Tibial nerve (tissue), 4 donors: ENCODE data around the gene BACH2. TPM values are rescaled to one million over a fixed set of nuclear protein-coding genes. Genes with fewer than 3 reads are reported as not detected.

Experiments
- DNase-seq, 2 donors: peaks; one replicate each; pipeline ENCODE4 v3.0.0-alpha.2; 2019; ENCODE audit warnings: low spot score in 2 of 2
- H3K27ac ChIP-seq, 4 donors: fragments of 200-600 bp; sonication (generic) in 3 of 4; one replicate each; pipeline ENCODE4 v1.5.1; 2017 to 2019; ENCODE audit warnings: mild to moderate bottlenecking in 1 of 4
- H3K27me3 ChIP-seq, 2 donors: fragments of 200-600 bp; sonication (generic) in 1 of 2; one replicate each; pipeline versions ENCODE4 v1.5.1 to v1.6.0; 2017 to 2019
- H3K36me3 ChIP-seq, 3 donors: fragments of 200-600 bp; sonication (generic); one replicate each; pipeline ENCODE4 v1.5.1; 2018 to 2019
- H3K4me1 ChIP-seq, 4 donors: fragments of 200-600 bp; sonication (generic) in 3 of 4; one replicate each; pipeline ENCODE4 v1.5.1; 2017 to 2019
- H3K4me3 ChIP-seq, 4 donors: fragments of 200-600 bp; sonication (generic) in 3 of 4; one replicate each; pipeline ENCODE4 v1.5.1; 2017 to 2019; ENCODE audit warnings: mild to moderate bottlenecking in 1 of 4, moderate library complexity in 1 of 4
- H3K9me3 ChIP-seq, 4 donors: fragments of 200-600 bp; sonication (generic) in 3 of 4; one replicate each; pipeline ENCODE4 v1.5.1; 2017 to 2019
- EP300 ChIP-seq, 2 donors: sonication (generic); formaldehyde crosslinking; IDR thresholded peaks; one replicate each; pipeline ENCODE4 v1.6.1; 2017; ENCODE audit warnings: antibody characterized with exemption in 2 of 2, mild to moderate bottlenecking in 1 of 2
- POLR2A ChIP-seq, 2 donors: fragments of 450-650 bp; IDR thresholded peaks; one replicate each; pipeline ENCODE4 v1.6.1; 2017; ENCODE audit warnings: antibody characterized with exemption in 2 of 2, mild to moderate bottlenecking in 2 of 2, moderate library complexity in 2 of 2
- WGBS, 2 donors: methylation state at CpG; one replicate each; pipeline ENCODE4 v1.1.5; 2018; 5-methylcytosine and 5-hydroxymethylcytosine counted together
- total RNA-seq, 4 donors: library from RNA; depleted of rRNA; stranded (reverse); fragments of >200 nt; gene quantifications; one replicate each; pipeline ENCODE4 v1.1.0, GENCODE V29; 2016
- TF ChIP-seq, protein P1 (sequence below), 5 experiments: fragments of 200-600 bp in 3 of 5; fragments of 450-650 bp in 2 of 5; sonication (generic) in 3 of 5; IDR thresholded peaks; one replicate each; pipeline ENCODE4 v1.5.1; 2016 to 2019; ENCODE audit warnings: antibody characterized with exemption in 5 of 5, mild to moderate bottlenecking in 3 of 5, moderate library complexity in 2 of 5

BACH2 gene
- total RNA-seq, 4 donors from 2014 or later: 4.4 to 11.1 (median 8.4) TPM

- DNase-seq: no peak
- peaks cover 0 to 48% (median 7%) of the 10 kb centered on the region in 4 donors for H3K4me1 ChIP-seq
- H3K4me3 ChIP-seq: no peak overlapping the region
- no peaks in the 10 kb centered on the region for H3K27me3 ChIP-seq
- H3K36me3 ChIP-seq: no peaks in the 10 kb centered on the region
- TF ChIP-seq, protein P1, sequence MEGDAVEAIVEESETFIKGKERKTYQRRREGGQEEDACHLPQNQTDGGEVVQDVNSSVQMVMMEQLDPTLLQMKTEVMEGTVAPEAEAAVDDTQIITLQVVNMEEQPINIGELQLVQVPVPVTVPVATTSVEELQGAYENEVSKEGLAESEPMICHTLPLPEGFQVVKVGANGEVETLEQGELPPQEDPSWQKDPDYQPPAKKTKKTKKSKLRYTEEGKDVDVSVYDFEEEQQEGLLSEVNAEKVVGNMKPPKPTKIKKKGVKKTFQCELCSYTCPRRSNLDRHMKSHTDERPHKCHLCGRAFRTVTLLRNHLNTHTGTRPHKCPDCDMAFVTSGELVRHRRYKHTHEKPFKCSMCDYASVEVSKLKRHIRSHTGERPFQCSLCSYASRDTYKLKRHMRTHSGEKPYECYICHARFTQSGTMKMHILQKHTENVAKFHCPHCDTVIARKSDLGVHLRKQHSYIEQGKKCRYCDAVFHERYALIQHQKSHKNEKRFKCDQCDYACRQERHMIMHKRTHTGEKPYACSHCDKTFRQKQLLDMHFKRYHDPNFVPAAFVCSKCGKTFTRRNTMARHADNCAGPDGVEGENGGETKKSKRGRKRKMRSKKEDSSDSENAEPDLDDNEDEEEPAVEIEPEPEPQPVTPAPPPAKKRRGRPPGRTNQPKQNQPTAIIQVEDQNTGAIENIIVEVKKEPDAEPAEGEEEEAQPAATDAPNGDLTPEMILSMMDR (IDR thresholded peaks at IDR 0.05): no peak
- H3K27ac ChIP-seq: peak overlapping the region in 1 of 4 donors; percentile 77
- 95% methylated on average over 5 of the region's 5 CpGs for whole genome bisulfite sequencing, 2 donors
- H3K9me3 ChIP-seq: no peaks in the 10 kb centered on the region
Observed at GRCh38 chr6:90000864-90001731, 295.5 kb downstream of the BACH2 start.

DNA sequence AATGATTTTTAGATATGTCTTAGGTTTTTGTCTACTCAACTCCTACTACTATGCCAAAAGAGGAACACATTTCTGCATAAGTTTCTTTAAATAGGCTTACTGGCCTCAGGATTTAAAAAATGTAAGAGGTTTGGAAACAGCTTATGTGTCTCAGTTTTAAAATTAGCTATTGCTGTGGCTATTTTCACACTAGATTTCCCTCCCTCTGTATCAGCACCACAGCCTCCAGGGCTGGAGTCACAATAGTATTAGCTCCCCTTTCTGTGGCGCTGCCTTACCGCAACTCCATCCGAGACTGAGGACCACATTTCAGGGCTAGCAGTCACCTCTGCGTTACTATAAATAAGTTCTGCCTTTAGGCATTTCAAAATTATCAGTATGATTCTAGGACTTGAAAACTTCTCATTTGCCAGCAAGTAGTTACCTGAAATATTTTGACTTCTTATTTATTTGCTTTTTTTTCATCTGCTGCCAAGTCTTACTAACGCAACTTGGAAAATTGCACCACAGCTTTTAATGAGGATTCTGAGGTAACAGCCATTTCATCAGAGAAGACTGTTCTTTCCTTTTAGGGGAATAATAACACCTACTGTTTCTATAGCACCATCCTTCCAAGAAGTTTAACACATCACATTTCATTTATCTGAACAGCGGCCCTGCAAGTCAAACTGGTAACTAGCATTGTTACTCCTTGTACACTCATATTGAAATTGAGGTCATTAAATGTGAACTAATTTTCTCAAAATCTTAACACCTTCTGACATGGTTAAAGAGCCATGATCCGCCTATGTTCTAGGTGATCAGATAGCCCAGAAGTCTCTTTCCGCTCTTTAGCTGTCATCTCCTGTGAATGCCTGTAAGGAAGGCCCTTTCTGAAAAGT is 296.5 kb downstream of the BACH2 start:
- TF ChIP-seq EP300 (IDR thresholded peaks at IDR 0.05) (peak in 1 of 2 donors; percentile 69), POLR2A (IDR thresholded peaks at IDR 0.05) (no peak)
- TF ChIP-seq, protein P1 (IDR thresholded peaks at IDR 0.05): no peak
- DNase-seq: no peak
- WGBS, 2 donors: 86 to 87% methylated on average over 8 of the region's 8 CpGs
- Histone ChIP-seq H3K4me1 (peaks cover 0 to 48% (median 7%) of the 10 kb centered on the region in 4 donors), H3K36me3 (no peaks in the 10 kb centered on the region), H3K27ac (peak overlapping the region in 1 of 4 donors; percentile 77), H3K4me3 (no peak overlapping the region), H3K9me3 (no peaks in the 10 kb centered on the region), H3K27me3 (no peaks in the 10 kb centered on the region)

DNA sequence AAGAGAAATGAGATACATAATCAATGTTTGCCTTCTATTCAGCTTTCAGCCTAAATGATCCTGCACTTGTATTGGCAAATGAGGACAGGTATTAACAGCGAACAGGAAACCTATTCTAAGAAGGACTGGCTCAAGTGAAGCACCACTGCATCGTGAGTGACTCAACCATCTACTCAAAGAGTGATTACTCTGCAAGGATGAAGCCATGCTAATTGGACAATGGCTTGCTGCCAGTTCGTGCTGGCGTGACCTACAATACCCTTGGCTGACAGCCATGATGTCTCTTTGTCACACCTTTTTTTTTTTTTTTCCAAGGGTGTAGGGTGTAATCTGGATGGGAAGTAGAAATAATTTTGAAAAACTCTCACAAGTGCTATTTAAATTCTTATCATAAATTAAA is 297.5 kb downstream of the BACH2 start:
- TF ChIP-seq, protein P1 (IDR thresholded peaks at IDR 0.05): no peak
- TF ChIP-seq POLR2A (IDR thresholded peaks at IDR 0.05) (no peak), EP300 (IDR thresholded peaks at IDR 0.05) (peak in 1 of 2 donors; percentile 14)
- H3K27ac ChIP-seq: peak overlapping the region in 2 of 4 donors; percentile 35 to 77
- DNase-seq: peak in 1 of 2 donors; percentile 39
- H3K4me1 ChIP-seq: peaks cover 0 to 44% (median 7%) of the 10 kb centered on the region in 4 donors
- WGBS, 2 donors: 32 to 36% methylated on average over 4 of the region's 4 CpGs
- H3K9me3 ChIP-seq: no peaks in the 10 kb centered on the region
- no peak overlapping the region for H3K4me3 ChIP-seq
- H3K27me3 ChIP-seq: no peaks in the 10 kb centered on the region
- no peaks in the 10 kb centered on the region for H3K36me3 ChIP-seq

DNA sequence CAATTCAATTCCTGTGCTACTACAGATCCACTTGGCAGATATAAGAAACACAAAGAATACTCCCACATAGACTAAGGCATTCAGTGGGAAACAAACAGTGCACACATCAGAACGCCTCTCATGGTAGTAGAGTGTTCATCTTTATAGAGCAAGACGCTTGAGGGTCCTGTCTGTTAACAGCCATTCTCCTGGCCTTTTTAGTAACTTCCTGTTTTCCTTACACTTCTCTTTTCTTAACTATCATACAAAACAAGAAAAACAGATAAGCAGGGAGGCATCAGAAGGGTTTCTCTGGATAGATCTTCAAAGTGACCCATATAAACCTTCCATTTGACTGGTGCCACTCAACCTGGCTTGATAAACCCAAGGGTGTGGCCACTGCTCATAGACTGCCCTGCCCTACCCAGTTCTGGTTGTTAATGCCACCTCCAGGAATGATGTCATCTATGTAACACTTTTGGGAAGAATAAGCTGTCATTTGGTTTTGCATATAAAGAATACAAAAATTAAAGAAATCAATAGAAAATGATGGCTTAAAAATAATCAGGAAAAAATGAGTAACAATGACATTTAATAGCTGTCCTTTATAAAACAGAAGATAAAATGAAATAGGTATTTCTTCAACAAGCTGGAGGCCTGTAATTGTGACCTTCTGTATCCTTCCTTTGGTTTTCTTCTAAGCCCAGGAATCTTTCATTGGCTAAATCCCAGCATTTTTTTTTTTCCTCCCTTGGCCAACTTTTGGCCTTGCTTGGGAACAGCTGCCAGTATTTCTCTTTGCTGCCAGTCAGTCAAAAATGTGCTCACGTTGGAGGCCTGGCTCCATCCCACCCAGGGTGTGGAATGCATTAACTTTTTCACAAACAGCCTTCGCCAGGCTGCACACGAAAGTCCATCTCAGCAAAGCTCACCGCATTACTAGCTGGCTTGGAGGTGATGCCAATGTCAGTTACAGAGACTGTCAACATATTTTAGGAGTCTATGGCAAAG is 298.9 kb downstream of the BACH2 start:
- TF ChIP-seq EP300 (IDR thresholded peaks at IDR 0.05): peak in 1 of 2 donors; percentile 68
- TF ChIP-seq, protein P1 (IDR thresholded peaks at IDR 0.05): no peak
- peak overlapping the region in 2 of 4 donors; percentile 53 to 77 for H3K27ac ChIP-seq
- H3K36me3 ChIP-seq: no peaks in the 10 kb centered on the region
- H3K4me3 ChIP-seq: no peak overlapping the region
- 35 to 44% methylated on average over 6 of the region's 6 CpGs for whole genome bisulfite sequencing, 2 donors
- H3K4me1 ChIP-seq: peaks cover 0 to 39% (median 7%) of the 10 kb centered on the region in 4 donors
- no peaks in the 10 kb centered on the region for H3K9me3 ChIP-seq
- no peaks in the 10 kb centered on the region for H3K27me3 ChIP-seq
- DNase-seq: peak in 1 of 2 donors; percentile 30
